Measurements from ENCODE around the gene HOXB1. TPM values are rescaled to one million over a fixed set of nuclear protein-coding genes. Genes with fewer than 3 reads are reported as not detected.

HOXB1 gene
- total RNA-seq, 1 experiment from 2014 or later: not detected

DNA sequence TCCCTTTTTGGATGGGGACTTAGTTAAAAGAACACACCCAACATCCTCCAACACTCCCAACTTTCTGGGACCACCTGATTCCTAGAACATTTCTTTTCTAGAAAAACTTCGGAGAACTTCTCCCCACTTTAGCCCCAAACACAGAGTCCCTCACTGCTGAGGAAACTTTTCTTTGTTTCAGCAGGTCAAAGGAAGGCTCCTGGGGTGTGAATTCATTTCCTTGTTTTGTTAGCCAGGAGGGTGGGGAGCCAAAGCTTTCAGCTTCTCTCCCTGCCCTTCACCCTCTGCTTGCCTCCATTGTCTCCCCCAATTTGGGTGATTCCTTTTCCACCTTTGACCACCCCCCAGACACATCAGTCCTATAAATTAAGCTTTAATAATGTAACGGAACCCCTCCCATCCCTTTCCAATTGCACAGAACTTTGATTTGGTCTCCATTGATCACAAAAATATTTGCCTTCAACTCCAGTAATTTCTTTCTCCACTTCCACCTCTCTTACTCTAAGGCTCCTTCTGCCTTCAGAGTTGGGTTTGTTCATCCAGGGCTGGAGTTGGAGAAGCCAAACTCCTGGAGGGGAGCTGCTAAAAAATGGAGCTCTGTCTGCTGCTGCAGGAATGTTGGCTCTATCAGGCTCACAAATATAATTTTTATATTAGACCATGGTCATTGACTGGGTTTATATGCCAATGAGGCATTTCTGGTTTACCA is 37.0 kb upstream of the HOXB1 start:
- DNase-seq (ENCODE audit: low spot score): peak; percentile 71

DNA sequence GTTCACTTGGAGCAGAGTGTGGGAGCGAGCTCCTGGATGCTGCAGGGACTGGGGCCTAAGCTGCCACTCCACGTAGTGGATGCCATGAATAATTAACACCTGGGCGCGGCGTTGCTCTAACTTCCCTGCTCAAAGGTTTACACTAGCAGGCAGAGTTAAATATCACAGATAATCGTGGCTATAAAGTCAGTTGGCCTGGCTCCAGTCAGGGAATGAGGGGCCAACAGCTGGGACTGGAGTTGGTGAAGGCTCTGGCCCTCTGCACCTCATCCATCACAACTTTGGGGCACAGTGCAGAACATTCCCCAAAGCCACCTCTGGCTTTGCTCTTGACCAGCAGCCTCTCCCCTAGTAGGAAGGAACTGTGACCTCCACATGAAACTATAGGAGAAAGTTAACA is 36.4 kb upstream of the HOXB1 start:
- peak; percentile 89 for DNase-seq (ENCODE audit: low spot score)

DNA sequence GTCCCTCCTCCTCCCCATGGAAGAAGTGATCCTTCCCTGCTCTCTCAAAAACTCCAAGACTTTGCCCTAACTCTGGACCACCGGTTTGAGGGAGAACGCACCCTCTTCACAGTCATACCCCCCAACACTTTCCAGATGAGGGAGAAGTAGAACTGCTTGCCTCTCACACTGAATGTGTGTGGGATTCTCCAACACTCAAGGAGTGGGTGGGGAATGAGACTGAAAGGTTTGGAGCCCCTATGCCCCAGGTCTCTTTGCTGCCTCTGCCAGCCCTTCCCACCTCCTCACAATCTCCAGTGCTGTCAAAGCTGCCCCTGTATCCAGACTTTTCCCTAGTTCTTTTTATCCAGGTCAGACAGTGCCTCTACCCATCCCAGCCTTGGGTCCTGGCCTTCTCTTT is 35.9 kb upstream of the HOXB1 start:
- DNase-seq (ENCODE audit: low spot score): no peak

DNA sequence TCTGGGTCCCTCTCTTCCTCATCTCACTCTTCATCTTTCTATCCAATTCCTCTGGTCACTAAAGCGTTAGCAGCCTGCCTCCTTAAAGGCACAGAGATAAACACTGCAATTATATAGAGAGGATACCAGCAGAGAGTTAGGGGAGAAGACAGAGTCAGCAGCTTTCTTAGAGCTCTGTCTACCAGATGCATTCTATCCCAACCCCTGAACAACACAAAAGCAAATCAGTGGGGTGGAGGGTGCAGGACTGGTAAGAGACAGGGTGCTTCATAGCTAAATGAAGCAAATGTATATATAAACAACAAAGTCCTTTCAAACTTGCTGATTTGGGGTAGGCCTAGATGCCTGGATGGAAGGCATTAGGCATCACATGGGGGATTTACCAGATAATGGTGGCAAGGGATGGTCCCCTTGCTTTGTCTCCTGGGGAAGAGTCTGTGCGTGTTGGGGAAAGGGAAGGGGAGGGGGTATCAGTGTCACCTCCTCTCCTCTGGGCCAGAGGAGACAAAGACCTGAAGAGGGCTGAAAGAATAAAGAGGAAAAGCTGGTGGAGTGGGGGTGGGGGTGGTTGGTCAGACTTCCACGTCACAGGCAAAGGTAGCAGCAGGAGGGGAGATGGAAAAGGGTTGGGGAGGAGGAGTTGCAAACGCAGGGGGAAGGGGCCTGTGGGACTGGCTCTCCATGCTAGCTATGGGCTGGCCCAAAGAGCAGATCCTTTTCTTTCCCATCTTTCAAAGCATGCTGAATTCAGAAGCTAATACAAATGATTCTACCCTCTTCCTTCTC is 35.3 kb upstream of the HOXB1 start:
- DNase-seq (ENCODE audit: low spot score): no peak

DNA sequence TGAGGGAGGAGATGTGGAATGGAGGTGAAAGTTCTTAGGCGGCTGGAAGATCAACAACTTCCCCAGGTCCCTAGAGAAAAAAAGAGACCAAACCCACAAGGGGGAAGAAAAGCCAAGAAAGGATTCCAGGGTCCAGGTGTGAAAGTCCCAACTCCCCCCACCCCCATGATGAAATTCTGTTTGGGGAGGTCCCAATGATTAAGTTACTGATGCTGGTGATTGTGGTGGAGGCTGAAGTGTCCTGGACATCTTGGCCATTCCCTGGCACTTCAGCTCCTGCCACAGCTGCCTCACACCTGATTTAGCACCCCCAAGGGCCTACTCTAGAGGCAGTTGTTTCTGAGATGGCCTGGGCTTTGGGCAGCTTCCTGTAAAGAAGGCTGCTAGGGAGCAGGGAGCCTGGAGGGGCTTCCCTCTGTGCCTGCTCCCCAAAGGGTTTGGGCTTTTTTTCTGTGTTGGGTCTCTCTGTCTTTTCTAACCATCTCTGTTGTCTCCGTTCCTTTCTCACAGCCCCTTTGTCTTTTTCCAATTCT is 34.3 kb upstream of the HOXB1 start:
- peak; percentile 62 for DNase-seq (ENCODE audit: low spot score)

DNA sequence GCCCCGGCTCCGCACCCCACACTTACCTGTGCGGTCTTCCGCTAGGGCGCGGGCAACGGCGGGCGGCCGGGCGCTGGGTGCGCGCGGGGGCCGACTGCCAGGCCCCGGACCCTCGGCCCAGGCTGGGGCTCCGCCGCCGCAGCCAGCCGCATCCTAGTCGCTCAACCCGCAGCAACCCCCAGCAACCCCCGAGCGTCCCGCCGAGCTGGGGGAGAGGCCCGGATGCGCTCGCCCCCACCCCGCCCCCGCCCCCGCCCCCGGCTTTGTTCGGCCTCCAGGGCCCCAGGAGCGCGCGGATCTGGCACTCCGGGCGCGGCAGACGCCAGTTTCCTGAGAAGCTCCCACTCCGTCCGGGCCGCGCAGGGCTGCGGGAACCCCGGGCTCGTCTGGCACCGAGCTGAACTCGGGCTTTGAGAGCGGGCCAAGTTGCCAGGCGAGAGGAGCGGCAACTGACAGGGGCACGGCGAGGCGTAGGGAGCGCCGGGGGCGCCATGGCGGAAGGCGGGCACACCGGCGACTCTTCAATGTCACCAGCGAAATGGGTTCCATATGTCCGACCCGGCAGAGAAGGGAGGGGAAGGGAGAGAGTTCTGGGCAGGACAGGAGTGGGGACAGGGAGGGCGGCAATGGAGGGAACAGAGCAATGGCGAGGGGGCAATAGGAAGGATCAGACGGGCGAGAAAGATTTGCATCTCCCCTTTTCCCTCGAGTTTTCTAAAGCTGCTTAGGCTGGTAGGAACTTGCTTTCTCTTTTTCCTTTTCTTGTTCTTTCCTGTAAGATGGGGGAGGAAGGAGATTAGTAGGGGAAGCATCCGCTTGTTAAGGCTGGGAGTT is 33.6 kb upstream of the HOXB1 start:
- no peak for DNase-seq (ENCODE audit: low spot score)

DNA sequence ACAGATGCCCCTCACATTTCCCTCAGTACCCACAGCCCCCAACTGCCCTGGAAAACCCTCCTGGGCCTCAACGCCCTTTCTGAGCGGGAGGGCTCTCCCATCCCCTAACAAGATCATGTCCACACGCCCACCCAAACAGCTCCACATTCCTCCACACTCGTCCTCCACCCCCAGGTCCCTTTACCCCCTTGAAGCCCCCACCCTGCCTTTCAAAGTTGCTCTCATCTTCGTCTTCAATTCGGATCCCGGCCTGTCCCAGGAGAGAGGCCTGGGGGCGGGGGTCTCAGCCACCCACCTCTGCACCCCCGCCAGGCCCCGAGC is 33.0 kb upstream of the HOXB1 start:
- DNase-seq (ENCODE audit: low spot score): no peak

DNA sequence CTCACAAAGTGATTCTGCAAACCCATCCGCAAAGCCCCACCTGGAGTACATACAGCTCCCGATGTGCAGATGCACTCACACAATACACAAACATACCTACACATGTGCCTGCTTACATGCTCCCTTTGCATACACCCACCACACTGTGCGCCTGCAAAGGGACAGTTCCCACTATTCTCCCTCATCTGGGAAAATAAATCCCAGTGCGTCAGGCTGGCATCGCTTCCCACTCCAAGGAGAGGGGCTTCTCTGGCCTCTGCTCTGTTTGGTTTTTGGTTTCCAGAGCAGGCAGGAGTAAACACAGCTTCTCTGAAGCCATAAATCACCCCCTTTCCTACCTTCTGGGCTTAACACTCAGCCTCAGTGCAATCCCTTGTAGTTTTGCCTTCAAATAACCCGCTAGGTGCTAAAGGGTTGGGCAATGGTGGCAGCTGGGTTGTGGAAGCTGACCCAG is 32.6 kb upstream of the HOXB1 start:
- DNase-seq (ENCODE audit: low spot score): peak; percentile 55

DNA sequence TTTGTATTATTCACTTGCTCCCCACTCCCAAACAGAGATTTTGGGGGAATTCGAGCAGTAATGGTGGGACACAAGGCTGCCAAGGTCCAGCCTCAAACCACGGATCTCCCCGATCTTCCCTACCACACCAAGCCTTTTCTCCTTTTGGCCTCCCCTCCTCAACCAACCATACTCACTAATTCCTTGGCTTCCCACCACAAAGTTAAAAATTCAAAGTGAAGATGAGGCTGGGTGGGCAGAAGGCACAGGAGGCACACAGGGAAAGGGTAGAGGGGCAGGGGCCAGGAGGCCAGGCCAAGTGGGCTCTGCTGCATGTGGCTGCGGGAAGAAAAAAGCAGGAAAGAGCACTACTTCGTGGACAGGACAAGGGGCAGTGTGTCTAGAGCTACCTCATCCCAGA is 32.1 kb upstream of the HOXB1 start:
- no peak for DNase-seq (ENCODE audit: low spot score)

DNA sequence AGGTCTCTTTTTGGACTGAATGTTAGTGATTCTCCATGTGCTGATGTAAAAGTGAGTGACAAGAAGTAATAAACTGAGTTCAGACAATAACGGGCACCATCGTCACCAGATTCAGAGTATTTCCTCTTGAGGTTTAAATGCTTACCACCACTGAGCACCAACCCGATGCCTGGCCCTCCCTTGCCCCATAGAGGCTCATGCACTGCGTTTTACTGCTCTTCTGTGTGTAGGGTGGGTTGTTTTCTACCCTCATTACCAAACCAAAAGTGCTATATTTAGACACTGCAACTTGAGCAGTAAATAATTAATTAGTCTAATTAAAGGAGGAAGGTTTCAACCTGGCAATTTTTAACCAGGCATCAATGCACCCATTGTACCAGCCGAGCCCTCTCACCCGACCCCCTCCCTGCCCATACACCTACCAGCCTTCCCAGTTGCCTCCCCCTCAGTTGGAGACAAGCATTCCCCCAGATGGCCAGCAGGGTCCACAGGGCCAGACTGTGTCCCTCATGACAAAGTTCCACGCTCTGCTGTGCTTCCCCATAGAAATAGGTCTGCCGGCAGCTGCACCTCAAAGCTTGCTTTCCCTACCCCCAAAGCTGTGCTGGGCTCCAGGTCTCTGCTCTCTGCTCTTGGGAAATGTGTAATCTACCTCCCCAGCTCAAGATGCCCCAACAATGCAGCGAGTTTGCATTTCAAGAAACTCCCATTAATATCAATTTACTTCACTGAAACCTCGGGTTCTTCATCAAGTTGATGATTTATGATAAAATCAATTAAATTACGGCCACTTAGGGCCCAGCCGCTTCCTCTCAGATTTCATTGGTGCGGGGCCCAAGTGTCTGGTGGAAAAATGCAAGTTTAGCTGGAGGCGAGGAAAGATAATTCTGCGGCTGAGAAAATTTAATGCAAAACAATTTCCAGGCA is 31.3 kb upstream of the HOXB1 start:
- peak; percentile 94 for DNase-seq (ENCODE audit: low spot score)

DNA sequence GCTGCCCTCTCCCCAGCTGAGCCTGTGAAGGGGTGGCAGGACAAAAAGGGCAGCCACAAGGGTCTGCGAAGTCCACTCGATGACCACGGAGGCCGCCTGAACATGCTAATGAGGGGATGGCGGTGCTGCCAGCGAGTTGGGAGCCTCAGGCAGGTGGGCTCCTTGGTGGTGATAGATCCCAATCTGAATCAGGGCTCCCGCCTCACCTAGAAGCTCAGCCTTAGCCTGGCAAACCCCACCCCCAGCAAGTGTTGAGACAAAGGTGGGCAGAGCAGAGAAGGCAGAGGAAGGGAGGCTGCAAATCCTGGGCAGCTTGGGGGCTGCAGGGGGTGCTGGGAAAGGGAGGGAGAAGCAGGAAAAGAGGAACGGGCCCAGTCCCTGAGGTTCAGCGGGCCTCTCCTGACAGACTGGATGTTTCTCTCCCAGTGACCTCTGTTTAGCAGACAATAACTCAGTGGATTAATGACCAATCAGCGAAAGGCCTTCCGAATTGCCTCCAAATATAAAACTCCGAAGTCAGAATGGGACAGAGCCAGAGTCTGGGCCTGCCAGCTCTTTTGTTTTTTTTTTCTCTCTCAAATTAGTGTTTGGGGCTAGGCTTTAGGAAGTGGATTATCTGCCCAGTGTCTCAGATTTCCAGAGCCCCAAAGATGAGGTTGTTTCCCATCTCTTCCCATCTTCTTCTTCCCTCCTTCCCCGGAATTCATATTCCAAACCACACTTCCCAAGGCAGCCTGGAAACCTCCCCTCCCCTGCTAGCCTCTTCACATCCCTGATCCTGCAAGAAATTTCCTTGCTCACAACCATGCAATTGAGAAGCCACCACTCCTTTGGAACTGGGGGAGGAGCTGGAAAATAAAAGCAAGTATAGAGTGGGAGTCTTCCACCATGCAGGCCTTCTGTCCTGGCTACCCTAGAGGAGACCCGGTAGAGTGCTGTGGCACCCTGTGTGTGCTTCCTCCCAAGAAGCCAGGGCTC is 29.3 kb upstream of the HOXB1 start:
- peak; percentile 25 for DNase-seq (ENCODE audit: low spot score)

DNA sequence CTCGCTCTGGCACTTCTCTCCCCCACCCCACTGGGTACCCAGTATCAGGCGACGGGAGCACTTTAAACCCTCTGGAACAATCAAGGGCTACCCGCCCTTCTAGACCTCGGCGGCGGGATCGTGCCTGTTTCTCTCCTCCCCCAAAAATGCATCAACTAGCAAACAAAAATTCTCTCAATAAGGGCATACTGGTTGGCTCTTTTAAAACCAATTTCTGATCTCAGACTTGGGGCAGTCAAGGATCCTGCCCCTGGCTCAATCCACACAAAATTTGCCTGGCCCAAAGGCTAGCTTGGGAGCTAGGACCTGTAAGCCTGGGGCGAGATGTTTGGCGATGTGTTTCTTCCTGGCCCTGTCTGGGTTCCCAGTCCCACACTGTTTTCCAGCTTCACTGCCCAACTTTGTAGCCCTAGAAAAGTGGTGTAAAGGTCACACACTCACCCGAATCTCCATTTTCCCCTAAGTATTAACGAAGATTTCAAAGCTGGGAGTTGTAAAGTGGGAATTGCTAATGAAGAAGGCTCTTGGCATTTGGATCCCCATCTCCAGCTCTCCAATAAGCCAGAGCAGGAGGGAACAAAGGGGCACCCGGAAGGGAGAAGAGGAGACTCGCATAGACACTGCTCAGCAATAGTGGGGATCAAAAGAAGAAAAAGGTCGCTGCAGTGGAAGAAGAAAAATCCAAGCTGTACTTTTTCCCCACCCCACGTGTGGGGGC is 28.5 kb upstream of the HOXB1 start:
- peak; percentile 39 for DNase-seq (ENCODE audit: low spot score)

DNA sequence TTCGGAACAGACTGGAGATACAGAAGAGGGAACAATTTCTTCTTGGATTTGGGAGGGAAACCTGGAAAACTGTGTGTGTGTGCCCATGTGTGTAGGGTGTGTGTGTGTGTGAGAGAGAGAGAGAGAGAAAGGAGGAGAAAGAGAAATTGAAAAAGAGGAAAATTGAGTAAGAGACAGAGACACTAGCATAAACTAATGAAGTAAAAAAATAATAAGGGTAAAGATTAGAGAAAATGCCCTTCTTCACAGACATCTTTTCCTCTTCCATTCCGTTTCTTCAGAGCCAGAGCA is 28.0 kb upstream of the HOXB1 start:
- DNase-seq (ENCODE audit: low spot score): peak; percentile 9

DNA sequence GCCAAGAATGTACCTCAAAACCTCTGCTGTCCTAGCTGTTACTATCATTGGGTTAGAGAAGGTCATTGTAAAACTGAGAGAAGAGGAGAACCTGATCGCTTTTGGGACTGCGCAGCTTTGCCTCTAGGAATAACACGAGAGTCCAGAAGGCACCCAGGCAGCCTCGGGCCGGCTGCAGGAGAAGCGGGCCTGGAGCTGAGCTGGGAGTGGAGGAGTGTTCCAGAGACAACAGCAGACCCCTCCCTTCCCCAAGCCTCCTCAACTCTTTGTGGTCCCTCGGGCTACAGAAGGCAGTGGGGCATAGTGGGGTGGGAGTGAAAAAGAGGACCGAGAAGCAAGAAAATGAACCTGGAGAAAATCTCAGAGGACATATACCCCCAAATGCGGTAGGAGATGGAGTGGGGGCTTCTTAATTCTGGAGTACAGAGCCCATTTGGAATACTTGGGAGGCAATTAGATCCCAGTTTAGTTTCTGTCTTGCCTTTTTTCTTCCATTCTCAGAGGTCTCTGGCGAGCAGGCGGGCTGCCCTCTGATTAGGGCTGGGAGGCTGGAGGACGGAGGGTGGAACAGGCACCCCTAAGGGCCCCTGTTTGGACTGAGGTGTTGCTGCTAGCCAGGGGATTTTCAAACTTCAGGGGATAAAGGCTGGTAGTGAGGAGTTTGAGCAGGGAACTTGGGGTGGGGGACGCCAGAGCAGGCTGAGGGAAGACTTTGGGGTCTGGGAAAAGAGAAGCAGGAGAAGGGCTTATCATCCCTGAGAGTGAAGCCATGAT is 27.4 kb upstream of the HOXB1 start:
- DNase-seq (ENCODE audit: low spot score): no peak

DNA sequence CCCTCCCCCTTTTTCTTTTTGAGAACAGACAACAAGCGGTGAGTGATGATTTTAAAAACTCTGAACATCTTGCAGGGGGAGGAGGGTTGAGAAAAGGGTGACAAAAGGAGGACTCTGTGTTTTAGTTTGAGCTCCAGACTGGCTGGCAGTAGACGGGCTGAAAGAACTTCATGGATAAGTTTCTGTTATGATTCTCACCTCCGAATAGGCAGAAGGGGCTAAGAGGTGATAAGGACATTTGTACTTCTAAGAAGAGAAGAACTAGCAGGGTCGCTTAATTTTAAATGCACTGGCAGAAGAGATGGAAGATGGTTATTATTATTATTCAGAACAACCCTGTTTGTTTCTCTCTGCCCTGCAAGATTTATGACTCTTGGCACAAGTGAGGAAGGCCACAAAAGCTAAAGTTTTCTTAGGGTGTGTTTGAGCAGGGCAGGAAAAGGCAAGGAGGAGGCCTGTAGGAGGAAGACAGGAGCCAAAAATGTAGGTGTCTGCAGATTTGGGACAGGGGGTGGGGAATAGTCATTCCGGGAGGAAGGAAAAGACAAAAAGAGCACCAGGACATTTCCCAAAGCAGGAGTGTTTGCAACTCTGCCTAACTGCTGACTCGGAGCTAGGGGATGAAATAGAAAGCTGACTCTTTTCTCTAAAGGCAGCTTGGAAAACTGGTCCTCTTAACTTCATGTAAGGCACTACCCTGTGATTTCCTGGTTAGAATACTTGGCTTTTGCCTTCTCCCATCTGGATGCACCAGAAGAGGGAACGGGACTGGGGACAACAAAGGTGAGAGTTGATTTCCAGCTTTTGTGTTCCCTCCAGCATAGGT is 26.0 kb upstream of the HOXB1 start:
- DNase-seq (ENCODE audit: low spot score): peak; percentile 59

DNA sequence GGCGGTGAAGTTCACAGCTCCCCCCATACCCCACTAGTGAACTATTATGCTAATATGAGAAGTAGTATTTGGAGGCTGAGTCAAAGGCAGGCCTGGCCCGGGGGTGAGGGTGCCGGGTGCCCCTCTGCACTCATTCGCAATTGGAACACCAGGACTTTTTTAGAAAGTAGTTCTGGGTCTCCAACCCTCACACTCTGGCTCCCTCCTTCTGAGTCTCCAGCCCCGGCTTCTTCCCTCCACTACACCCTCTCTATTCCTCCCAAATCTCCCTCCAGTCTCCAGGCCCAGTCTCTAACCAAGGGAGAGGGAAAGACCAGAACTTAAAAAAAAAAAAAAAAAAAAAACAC is 25.4 kb upstream of the HOXB1 start:
- no peak for DNase-seq (ENCODE audit: low spot score)

All from HT-29 (cell line).